ENCODE results near the gene HOXC4. TPM values are rescaled to one million over a fixed set of nuclear protein-coding genes. Genes with fewer than 3 reads are reported as not detected.

The HOXC4 gene
- total and polyA plus RNA-seq, 7 donors, result 0.38 to 1.2 (median 0.69) TPM; not detected in 3

DNA sequence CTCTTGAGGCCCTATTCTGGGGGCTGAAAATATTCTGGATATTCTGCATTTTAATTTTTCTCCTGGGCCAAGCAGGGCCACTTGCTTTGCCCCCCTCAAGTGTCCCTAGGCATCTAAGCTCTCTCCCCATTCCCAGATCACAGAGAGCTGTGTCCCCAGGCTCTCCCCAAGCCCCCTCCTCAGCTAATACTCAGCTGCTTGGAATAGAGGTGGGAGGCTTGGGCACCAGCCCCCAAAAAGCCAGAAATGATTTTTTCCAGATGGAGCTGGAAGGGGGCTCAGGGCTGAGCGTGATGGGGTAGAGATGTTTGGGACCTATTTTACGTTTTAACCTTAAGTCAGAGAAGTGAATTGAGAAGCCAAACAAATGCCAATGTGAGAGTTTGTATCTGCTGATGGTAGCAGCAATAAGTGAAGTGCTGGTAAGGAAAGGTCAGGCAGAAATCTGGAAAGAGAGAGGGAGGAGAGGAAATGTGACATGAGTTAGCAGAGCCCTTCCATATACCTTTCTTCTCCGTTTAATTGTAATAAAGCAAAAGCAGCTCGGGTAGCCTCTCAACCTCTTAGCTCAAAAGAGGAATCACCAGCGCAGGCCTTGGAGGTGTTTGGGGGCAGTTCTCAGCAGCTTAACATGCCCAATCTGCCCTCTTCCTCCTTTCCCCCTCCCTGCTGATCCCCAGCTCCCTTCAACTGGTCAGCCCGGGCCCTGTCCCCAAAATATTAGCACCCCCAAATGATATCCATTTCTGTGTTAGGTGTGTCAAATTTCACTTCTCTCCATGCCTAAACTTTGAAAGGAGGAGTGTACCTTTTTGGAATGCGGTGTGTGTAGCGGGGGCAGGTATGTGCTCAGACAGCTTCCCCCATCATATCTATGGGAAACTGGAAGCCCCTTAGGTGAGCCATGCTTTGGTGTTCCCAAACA lies 30.4 kb upstream of the HOXC4 start:
- DNase-seq, result no peak
- intact Hi-C loops (cut with DNase I), result no loop called here
- Histone ChIP-seq H3K4me3 (no peak overlapping the region), H3K4me1 (peaks cover 0 to 18% (median 14%) of the 10 kb centered on the region in 4 donors), H3K9me3 (no peaks in the 10 kb centered on the region), H3K36me3 (no peaks in the 10 kb centered on the region), H3K27me3 (peaks cover 60 to 100% (median 100%) of the 10 kb centered on the region in 3 donors), H3K27ac (no peak overlapping the region)
- TF ChIP-seq POLR2AphosphoS5 (IDR thresholded peaks at IDR 0.05), result no peak
- TF ChIP-seq EP300 (IDR thresholded peaks at IDR 0.05), result no peak
- TF ChIP-seq POLR2A (IDR thresholded peaks at IDR 0.05), result no peak
- TF ChIP-seq CTCF (IDR thresholded peaks at IDR 0.05), result no peak
- WGBS, 2 donors, result 33 to 34% methylated on average over 8 of the region's 8 CpGs

DNA sequence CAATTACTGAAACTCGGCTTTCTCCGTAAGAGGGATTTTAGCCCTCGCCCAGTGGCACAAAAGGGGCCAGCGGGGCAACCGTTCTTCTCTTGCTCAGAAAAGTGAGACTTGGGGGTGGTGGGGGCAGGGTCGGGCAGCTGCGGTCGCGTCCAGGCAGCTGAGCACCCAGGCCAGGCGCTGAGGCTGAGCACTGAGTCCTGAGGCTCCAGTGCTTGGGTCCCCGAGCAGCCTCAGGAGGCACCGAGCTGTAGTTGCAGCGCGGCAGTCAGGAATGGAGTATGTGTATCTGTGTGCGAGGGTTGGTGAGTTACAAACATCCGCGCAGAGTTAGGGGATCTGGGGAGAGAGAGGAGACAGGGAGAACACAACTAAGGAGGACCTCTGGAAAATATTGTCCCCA lies 29.5 kb upstream of the HOXC4 start:
- peaks cover 0 to 17% (median 11%) of the 10 kb centered on the region in 4 donors for H3K4me1 ChIP-seq
- H3K27me3 ChIP-seq, result peaks cover 60 to 100% (median 100%) of the 10 kb centered on the region in 3 donors
- H3K4me3 ChIP-seq, result no peak overlapping the region
- intact Hi-C loops (cut with DNase I), result no loop called here
- no peak for TF ChIP-seq CTCF (IDR thresholded peaks at IDR 0.05)
- TF ChIP-seq POLR2AphosphoS5 (IDR thresholded peaks at IDR 0.05), result no peak
- TF ChIP-seq POLR2A (IDR thresholded peaks at IDR 0.05), result no peak
- TF ChIP-seq EP300 (IDR thresholded peaks at IDR 0.05), result no peak
- no peak overlapping the region for H3K27ac ChIP-seq
- no peak for DNase-seq
- H3K36me3 ChIP-seq, result no peaks in the 10 kb centered on the region
- H3K9me3 ChIP-seq, result no peaks in the 10 kb centered on the region
- WGBS, 2 donors, result 23 to 29% methylated on average over 17 of the region's 17 CpGs

GRCh38 chr12:54024581-54025305 lies 28.9 kb upstream of the HOXC4 start:
- WGBS, 2 donors, result 30 to 38% methylated on average over 5 of the region's 5 CpGs
- H3K4me3 ChIP-seq, result no peak overlapping the region
- no peaks in the 10 kb centered on the region for H3K36me3 ChIP-seq
- intact Hi-C loops (cut with DNase I), result no loop called here
- H3K27ac ChIP-seq, result no peak overlapping the region
- H3K4me1 ChIP-seq, result peaks cover 0 to 17% (median 11%) of the 10 kb centered on the region in 4 donors
- H3K9me3 ChIP-seq, result no peaks in the 10 kb centered on the region
- DNase-seq, result no peak
- TF ChIP-seq POLR2AphosphoS5 (IDR thresholded peaks at IDR 0.05) (no peak), CTCF (IDR thresholded peaks at IDR 0.05) (no peak), EP300 (IDR thresholded peaks at IDR 0.05) (no peak), POLR2A (IDR thresholded peaks at IDR 0.05) (no peak)
- H3K27me3 ChIP-seq, result peaks cover 58 to 100% (median 100%) of the 10 kb centered on the region in 3 donors

GRCh38 chr12:54025499-54026405 lies 27.9 kb upstream of the HOXC4 start:
- TF ChIP-seq POLR2AphosphoS5 (IDR thresholded peaks at IDR 0.05) (no peak), EP300 (IDR thresholded peaks at IDR 0.05) (no peak), POLR2A (IDR thresholded peaks at IDR 0.05) (no peak)
- intact Hi-C loops (cut with DNase I), result no loop called here
- Histone ChIP-seq H3K36me3 (no peaks in the 10 kb centered on the region), H3K27me3 (peaks cover 61 to 100% (median 100%) of the 10 kb centered on the region in 3 donors), H3K4me1 (peaks cover 0 to 15% (median 9%) of the 10 kb centered on the region in 4 donors), H3K27ac (no peak overlapping the region), H3K9me3 (no peaks in the 10 kb centered on the region), H3K4me3 (no peak overlapping the region)
- 7 to 19% methylated on average over 7 of the region's 7 CpGs for WGBS, 2 donors
- DNase-seq, result no peak

Data from sigmoid colon (tissue), 7 donors.